GM19452 (cell line): ENCODE data around the gene RBCK1.

Experiments
- ATAC-seq: cut with Tn5 transposase; IDR thresholded peaks from one replicate; pipeline ENCODE4 v1.9.1; 2021; ENCODE audit not compliant: unreplicated experiment

RBCK1 gene

GRCh38 chr20:416950-417800 is 9.1 kb downstream of the RBCK1 start:
- no peak for ATAC-seq

GRCh38 chr20:417801-418342 is 9.8 kb downstream of the RBCK1 start:
- ATAC-seq, result no peak

GRCh38 chr20:418858-419365 is 10.8 kb downstream of the RBCK1 start:
- no peak for ATAC-seq

GRCh38 chr20:419556-420165 is 11.6 kb downstream of the RBCK1 start:
- ATAC-seq, result no peak

GRCh38 chr20:420166-420620 is 12.1 kb downstream of the RBCK1 start:
- ATAC-seq, result no peak

GRCh38 chr20:420721-421574 is 12.8 kb downstream of the RBCK1 start:
- no peak for ATAC-seq

GRCh38 chr20:421685-422250 is 13.7 kb downstream of the RBCK1 start:
- ATAC-seq, result no peak

GRCh38 chr20:426566-426965 is 18.5 kb downstream of the RBCK1 start:
- ATAC-seq, result no peak

- no peak for ATAC-seq
Measured at GRCh38 chr20:427401-427800, 19.3 kb downstream of the RBCK1 start.

- no peak for ATAC-seq
Measured at GRCh38 chr20:427849-428657, 20.0 kb downstream of the RBCK1 start.

GRCh38 chr20:428658-429200 is 20.6 kb downstream of the RBCK1 start:
- no peak for ATAC-seq

GRCh38 chr20:430091-430999 is 22.2 kb downstream of the RBCK1 start:
- ATAC-seq, result no peak

GRCh38 chr20:431012-431904 is 23.2 kb downstream of the RBCK1 start:
- no peak for ATAC-seq

GRCh38 chr20:432208-432607 is 24.1 kb downstream of the RBCK1 start:
- ATAC-seq, result no peak

GRCh38 chr20:432677-433299 is 24.7 kb downstream of the RBCK1 start:
- no peak for ATAC-seq

- peak; percentile 73 for ATAC-seq
Measured at GRCh38 chr20:433300-433975, 25.3 kb downstream of the RBCK1 start.

GRCh38 chr20:434221-434620 is 26.1 kb downstream of the RBCK1 start:
- ATAC-seq, result no peak
